Ovary (tissue), 9 donors: ENCODE data around the gene ABCC2. TPM values are rescaled to one million over a fixed set of nuclear protein-coding genes. Genes with fewer than 3 reads are reported as not detected.
"Not testable (repeated sequence)": the region's sequence is repeated elsewhere in the genome, so short reads cannot be mapped to it uniquely, and the experiment has no call there.

Experiments
- DNase-seq, 5 donors: peaks; one replicate each; pipeline ENCODE4 v3.0.0-alpha.2; 2019 to 2020
- H3K27ac ChIP-seq, 2 donors: fragments of 200-600 bp; one replicate each; pipeline versions ENCODE4 v1.5.1 to v1.8.0; 2019 to 2022
- H3K27me3 ChIP-seq: fragments of 200-600 bp; one replicate; pipeline ENCODE4 v1.8.0; 2022
- H3K36me3 ChIP-seq: fragments of 200-600 bp; sonication (generic); one replicate; pipeline ENCODE4 v1.5.1; 2019
- H3K4me1 ChIP-seq: one replicate; pipeline ENCODE4 v1.8.1; 2013; ENCODE audit warnings: mild to moderate bottlenecking, moderate library complexity; ENCODE audit not compliant: insufficient read depth
- H3K4me3 ChIP-seq: fragments of 200-600 bp; sonication (generic); one replicate; pipeline ENCODE4 v1.5.1; 2017
- H3K9me3 ChIP-seq, 2 donors: fragments of 200-600 bp in 1 of 2; sonication (generic) in 1 of 2; one replicate each; pipeline versions ENCODE4 v1.5.1 to v1.8.1; 2013 to 2019; ENCODE audit warnings: mild to moderate bottlenecking in 1 of 2, moderate library complexity in 1 of 2
- EP300 ChIP-seq: sonication (generic); formaldehyde crosslinking; IDR thresholded peaks from one replicate; pipeline ENCODE4 v1.6.1; 2017; ENCODE audit warnings: antibody characterized with exemption
- POLR2A ChIP-seq: fragments of 450-650 bp; IDR thresholded peaks from one replicate; pipeline ENCODE4 v1.6.1; 2017; ENCODE audit warnings: antibody characterized with exemption, mild to moderate bottlenecking, moderate library complexity
- WGBS, 3 donors: extraction: QIAGEN DNeasy Blood & Tissue Kit in 1 of 3; methylation state at CpG; one replicate each; pipeline versions ENCODE4 v1.1.5 to v1.1.7; 2013 to 2017; 5-methylcytosine and 5-hydroxymethylcytosine counted together
- intact Hi-C, 4 donors: fragments of 100-400 bp; cut with DNase I; formaldehyde crosslinking; loops; one replicate each; pipeline versions ENCODE4 v1.11.0 to v1.15.1; 2022 to 2023
- polyA plus RNA-seq, 2 donors: library from polyadenylated mRNA; stranded (reverse); fragments of 200-250 nt in 1 of 2; fragments of 350-450 nt in 1 of 2; fragmentation: Illumina TruSeq in 1 of 2; extraction: RNeasy Lipid Tissue Mini Kit (QIAGEN cat#74804) in 1 of 2; gene quantifications; one replicate each; pipeline ENCODE4 v1.2.3, GENCODE V29; 2013 to 2014
- total RNA-seq, 7 donors: library from RNA; depleted of rRNA in 2 of 7; stranded (reverse); fragments of >200 nt in 2 of 7; fragmentation: NEBNext Ultra II Directional in 3 of 7; extraction: Animal tissue kit (Norgen Biotek cat#: 25700) in 3 of 7; gene quantifications; one replicate each; pipeline versions ENCODE4 v1.1.0 to v1.2.4, GENCODE V29; 2016 to 2023
- TF ChIP-seq, protein P1 (sequence below), 3 donors: fragments of 450-650 bp in 2 of 3; fragments of 200-600 bp in 1 of 3; IDR thresholded peaks; one replicate each; pipeline versions ENCODE4 v1.5.1 to v1.8.0; 2016 to 2022; ENCODE audit warnings: antibody characterized with exemption in 3 of 3, mild to moderate bottlenecking in 1 of 3
- donor health status: DM: no; HTN: no; CAD: no; lungs with moderate emphysema.
- donor health status: DM: no; HTN: no; CAD: no.
- donor health status: Bipolar disorder and iron deficiency.
- donor health status: DM: yes; HTN: yes; CAD: no.
- donor health status: DM: no; HTN: no; CAD: no.
- donor health status: DM: yes; HTN: yes; CAD: no.

ABCC2 gene
- total and polyA plus RNA-seq, 9 donors: 0.22 to 1.8 (median 0.84) TPM

DNA sequence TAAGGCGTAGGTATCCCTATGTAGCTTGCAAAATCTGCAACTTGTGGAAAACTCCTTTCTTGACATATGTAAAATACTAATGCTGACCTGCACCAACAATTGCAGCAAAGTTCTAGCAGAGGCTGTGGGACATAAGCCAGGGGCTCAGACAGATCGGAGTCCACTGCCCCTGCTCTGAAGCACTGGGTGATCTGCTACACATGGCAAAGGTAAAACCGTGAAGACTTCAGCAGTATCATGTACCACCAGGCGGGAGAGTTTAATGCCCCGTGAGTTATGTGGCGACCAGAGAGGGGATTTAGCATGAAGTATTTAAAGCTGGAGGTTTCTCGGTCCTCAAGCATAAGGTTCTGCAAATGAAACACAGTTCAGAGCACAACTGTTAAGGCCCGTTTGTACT lies 76.4 kb downstream of the ABCC2 start:
- DNase-seq: no peak
- Histone ChIP-seq H3K4me1 (no peaks in the 10 kb centered on the region), H3K27me3 (no peaks in the 10 kb centered on the region), H3K27ac (no peak overlapping the region), H3K4me3 (no peak overlapping the region), H3K9me3 (no peaks in the 10 kb centered on the region), H3K36me3 (no peaks in the 10 kb centered on the region)
- TF ChIP-seq EP300: no peak
- TF ChIP-seq, protein P1, sequence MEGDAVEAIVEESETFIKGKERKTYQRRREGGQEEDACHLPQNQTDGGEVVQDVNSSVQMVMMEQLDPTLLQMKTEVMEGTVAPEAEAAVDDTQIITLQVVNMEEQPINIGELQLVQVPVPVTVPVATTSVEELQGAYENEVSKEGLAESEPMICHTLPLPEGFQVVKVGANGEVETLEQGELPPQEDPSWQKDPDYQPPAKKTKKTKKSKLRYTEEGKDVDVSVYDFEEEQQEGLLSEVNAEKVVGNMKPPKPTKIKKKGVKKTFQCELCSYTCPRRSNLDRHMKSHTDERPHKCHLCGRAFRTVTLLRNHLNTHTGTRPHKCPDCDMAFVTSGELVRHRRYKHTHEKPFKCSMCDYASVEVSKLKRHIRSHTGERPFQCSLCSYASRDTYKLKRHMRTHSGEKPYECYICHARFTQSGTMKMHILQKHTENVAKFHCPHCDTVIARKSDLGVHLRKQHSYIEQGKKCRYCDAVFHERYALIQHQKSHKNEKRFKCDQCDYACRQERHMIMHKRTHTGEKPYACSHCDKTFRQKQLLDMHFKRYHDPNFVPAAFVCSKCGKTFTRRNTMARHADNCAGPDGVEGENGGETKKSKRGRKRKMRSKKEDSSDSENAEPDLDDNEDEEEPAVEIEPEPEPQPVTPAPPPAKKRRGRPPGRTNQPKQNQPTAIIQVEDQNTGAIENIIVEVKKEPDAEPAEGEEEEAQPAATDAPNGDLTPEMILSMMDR (IDR thresholded peaks at IDR 0.05): no peak
- TF ChIP-seq POLR2A: no peak
- intact Hi-C loops: loop anchor here in 2 of 4 donors (5.0 to 10.0 kb wide), 2 partner anchors 153 to 156 kb away; no protein-coding TSS in a partner anchor
- WGBS, 3 donors: 81 to 86% (median 85%) methylated on average over 8 of the region's 8 CpGs

DNA sequence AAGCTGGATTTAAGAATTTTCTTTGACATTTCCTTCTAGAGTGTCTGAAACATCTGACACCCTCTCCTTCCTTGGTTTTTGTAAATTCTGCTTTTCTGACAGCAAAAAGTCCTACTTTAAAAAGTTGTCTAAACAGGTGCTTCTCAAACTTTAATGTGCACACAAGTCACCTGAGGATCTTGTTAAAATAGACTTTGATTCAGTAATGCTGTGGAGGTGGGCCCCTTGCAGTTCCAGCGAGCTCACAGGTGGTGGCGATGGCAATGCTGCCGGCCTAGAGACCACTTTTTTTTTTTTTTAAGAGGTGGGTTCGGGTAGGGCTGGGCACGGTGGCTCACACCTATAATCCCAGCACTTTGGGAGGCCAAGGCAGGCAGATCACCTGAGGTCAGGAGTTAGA lies 77.1 kb downstream of the ABCC2 start:
- Histone ChIP-seq H3K9me3 (no peaks in the 10 kb centered on the region), H3K4me3 (no peak overlapping the region), H3K27ac (no peak overlapping the region), H3K36me3 (no peaks in the 10 kb centered on the region), H3K27me3 (no peaks in the 10 kb centered on the region), H3K4me1 (no peaks in the 10 kb centered on the region)
- DNase-seq: no peak
- WGBS, 3 donors: 45 to 53% (median 48%) methylated on average over 5 of the region's 5 CpGs
- TF ChIP-seq POLR2A: no peak
- TF ChIP-seq EP300: no peak
- TF ChIP-seq, protein P1 (IDR thresholded peaks at IDR 0.05): no peak
- intact Hi-C loops: loop anchor here in 2 of 4 donors (5.0 to 10.0 kb wide), 2 partner anchors 153 to 155 kb away; no protein-coding TSS in a partner anchor

DNA sequence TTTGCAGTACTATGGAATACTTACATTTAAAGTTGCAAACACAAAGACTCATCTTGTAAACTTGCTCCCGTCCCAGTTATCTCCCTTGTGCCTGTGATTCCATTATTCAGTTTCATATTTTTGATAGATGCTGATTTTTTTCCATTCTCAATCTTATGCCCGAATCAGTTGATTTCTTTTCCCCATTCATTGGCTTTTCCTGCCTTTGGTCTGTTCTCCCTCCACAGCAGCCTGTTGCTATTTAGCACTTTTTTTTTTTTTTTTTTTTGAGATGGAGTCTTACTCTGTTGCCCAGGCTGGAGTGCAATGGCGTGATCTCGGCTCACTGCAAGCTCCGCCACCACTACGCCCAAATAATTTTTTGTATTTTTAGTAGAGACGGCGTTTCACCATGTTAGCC lies 78.0 kb downstream of the ABCC2 start:
- no peaks in the 10 kb centered on the region for H3K9me3 ChIP-seq
- no peaks in the 10 kb centered on the region for H3K27me3 ChIP-seq
- no peak for DNase-seq
- WGBS, 3 donors: 91 to 93% (median 91%) methylated on average over 8 of the region's 8 CpGs
- no peak overlapping the region for H3K4me3 ChIP-seq
- H3K36me3 ChIP-seq: no peaks in the 10 kb centered on the region
- intact Hi-C loops: no loop called here
- H3K27ac ChIP-seq: no peak overlapping the region
- H3K4me1 ChIP-seq: no peaks in the 10 kb centered on the region
- TF ChIP-seq POLR2A: no peak
- no peak for TF ChIP-seq EP300
- TF ChIP-seq, protein P1 (IDR thresholded peaks at IDR 0.05): no peak

DNA sequence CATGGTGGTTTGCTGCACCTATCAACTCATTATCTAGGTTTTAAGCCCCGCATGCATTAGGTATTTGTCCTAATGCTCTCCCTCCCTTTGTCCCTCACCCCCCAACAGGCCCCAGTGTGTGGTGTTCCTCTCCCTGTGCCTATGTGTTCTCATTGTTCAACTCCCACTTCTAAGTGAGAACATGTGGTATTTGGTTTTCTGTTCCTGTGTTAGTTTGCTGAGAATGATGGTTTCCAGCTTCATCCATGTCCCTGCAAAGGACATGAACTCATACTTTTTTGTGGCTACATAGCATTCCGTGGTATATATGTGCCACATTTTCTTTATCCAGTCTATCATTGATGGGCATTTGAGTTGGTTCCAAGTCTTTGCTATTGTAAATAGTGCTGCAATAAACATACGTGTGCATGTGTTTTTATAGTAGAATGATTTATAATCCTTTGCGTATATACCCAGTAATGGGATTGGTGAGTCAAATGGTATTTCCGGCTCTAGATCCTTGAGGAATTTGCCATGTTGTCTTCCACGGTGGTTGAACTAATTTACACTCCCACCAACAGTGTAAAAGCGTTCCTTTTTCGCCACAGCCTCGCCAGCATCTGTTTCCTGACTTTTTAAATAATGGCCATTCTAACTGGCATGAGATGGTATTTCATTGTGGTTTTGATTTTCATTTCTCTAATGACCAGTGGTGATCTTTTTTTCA lies 81.2 kb downstream of the ABCC2 start:
- H3K4me1 ChIP-seq, H3K27me3 ChIP-seq, intact Hi-C loops, H3K27ac ChIP-seq, H3K9me3 ChIP-seq, DNase-seq, H3K4me3 ChIP-seq, H3K36me3 ChIP-seq: not testable (repeated sequence)
- 70 to 75% (median 72%) methylated on average over 9 of the region's 9 CpGs for WGBS, 3 donors

DNA sequence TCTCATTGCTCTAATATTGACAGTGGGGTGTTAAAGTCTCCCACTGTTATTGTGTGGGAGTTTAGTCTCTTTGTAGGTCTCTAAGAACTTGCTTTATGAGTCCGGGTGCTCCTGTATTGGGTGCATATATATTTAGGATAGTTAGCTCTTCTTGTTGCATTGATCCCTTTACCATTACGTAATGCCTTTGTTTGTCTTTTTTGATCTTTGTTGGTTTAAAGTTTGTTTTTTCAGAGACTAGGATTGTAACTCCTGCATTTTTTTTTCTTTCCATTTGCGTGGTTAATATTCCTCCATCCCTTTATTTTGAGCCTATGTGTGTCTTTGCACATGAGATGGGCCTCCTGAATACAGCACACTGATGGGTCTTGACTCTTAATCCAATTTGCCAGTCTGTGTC lies 84.8 kb downstream of the ABCC2 start:
- H3K4me3 ChIP-seq, H3K4me1 ChIP-seq, H3K36me3 ChIP-seq, DNase-seq, intact Hi-C loops, H3K27me3 ChIP-seq, H3K9me3 ChIP-seq, H3K27ac ChIP-seq: not testable (repeated sequence)
- 89 to 95% (median 94%) methylated on average over 3 of the region's 3 CpGs for WGBS, 3 donors
